GM10847 (cell line): Measurements from ENCODE around the gene FHL3.

Experiments used
- POLR2A ChIP-seq: IDR thresholded peaks from 2 replicates; pipeline ENCODE4 v1.6.1; 2011; ENCODE audit not compliant: insufficient read length; ENCODE audit errors: extremely low read depth

The FHL3 gene

GRCh38 chr1:38005195-38006007 lies at the start of gene FHL3:
FHL3 (minus strand) TSS chr1:38005514; CDS start chr1:37999412, 6,102 bp downstream.
- peak; percentile 43 for TF ChIP-seq POLR2A

- TF ChIP-seq POLR2A: no peak
Measured at GRCh38 chr1:38053416-38054091, 48.2 kb upstream of the FHL3 start.

- TF ChIP-seq POLR2A: no peak
Measured at GRCh38 chr1:38052750-38053415, 47.6 kb upstream of the FHL3 start.

- TF ChIP-seq POLR2A: no peak
Measured at GRCh38 chr1:38051079-38051543, 45.8 kb upstream of the FHL3 start.

GRCh38 chr1:38050397-38051078 lies 45.2 kb upstream of the FHL3 start:
- no peak for TF ChIP-seq POLR2A

- no peak for TF ChIP-seq POLR2A
Measured at GRCh38 chr1:38047603-38048141, 42.4 kb upstream of the FHL3 start.

- no peak for TF ChIP-seq POLR2A
Measured at GRCh38 chr1:38046884-38047602, 41.7 kb upstream of the FHL3 start.

- peak; percentile 49 for TF ChIP-seq POLR2A
Measured at GRCh38 chr1:38046333-38046883, 41.1 kb upstream of the FHL3 start, which contains the start of gene POU3F1. POU3F1 (minus strand) TSS chr1:38046793; CDS start chr1:38046743, 50 bp downstream.

GRCh38 chr1:38045401-38046332 lies 40.4 kb upstream of the FHL3 start:
- TF ChIP-seq POLR2A: no peak

GRCh38 chr1:38044221-38045215 lies 39.2 kb upstream of the FHL3 start:
- TF ChIP-seq POLR2A: no peak

- TF ChIP-seq POLR2A: no peak
Measured at GRCh38 chr1:38043036-38043747, 37.9 kb upstream of the FHL3 start.
